GM19468 (cell line): ENCODE data around the gene MSRB1.
A peak's percentile ranks its signal among the peaks of the same experiment; 100 is the strongest.

Experiments
- ATAC-seq: cut with Tn5 transposase; IDR thresholded peaks from one replicate; pipeline ENCODE4 v1.9.1; 2021; ENCODE audit warnings: mild to moderate bottlenecking, moderate library complexity, moderate number of reproducible peaks; ENCODE audit not compliant: unreplicated experiment; ENCODE audit errors: extremely low read depth

The MSRB1 gene

GRCh38 chr16:1979271-1980029, 36.5 kb upstream of the MSRB1 start:
- ATAC-seq: no peak

GRCh38 chr16:1978476-1979120, 35.6 kb upstream of the MSRB1 start:
- no peak for ATAC-seq

- no peak for ATAC-seq
These were observed 34.9 kb upstream of the MSRB1 start for GRCh38 chr16:1977875-1978268.

GRCh38 chr16:1976951-1977874, 34.2 kb upstream of the MSRB1 start:
- ATAC-seq: no peak

GRCh38 chr16:1976216-1976520, 33.2 kb upstream of the MSRB1 start:
- ATAC-seq: no peak

GRCh38 chr16:1975432-1976215, 32.6 kb upstream of the MSRB1 start:
- no peak for ATAC-seq

GRCh38 chr16:1974157-1975070, 31.4 kb upstream of the MSRB1 start:
- ATAC-seq: no peak

- ATAC-seq: no peak
These were observed 30.6 kb upstream of the MSRB1 start for GRCh38 chr16:1973461-1974156.

- ATAC-seq: no peak
These were observed 29.5 kb upstream of the MSRB1 start for GRCh38 chr16:1972490-1972877.

- ATAC-seq: peak; percentile 56
These were observed 28.9 kb upstream of the MSRB1 start, which contains the start of gene TBL3 for GRCh38 chr16:1971796-1972489. TSS of gene TBL3 (plus strand) at chr16:1972053. CDS start at chr16:1972165, 112 bp downstream.

GRCh38 chr16:1968146-1968953, 25.4 kb upstream of the MSRB1 start:
- no peak for ATAC-seq

- no peak for ATAC-seq
These were observed 23.5 kb upstream of the MSRB1 start, which contains the start of gene RNF151 for GRCh38 chr16:1966460-1966859. TSS of gene RNF151 (plus strand) at chr16:1966856. CDS start at chr16:1966882, 26 bp downstream.

GRCh38 chr16:1965396-1966001, 22.5 kb upstream of the MSRB1 start:
- no peak for ATAC-seq

GRCh38 chr16:1964506-1965395, 21.8 kb upstream of the MSRB1 start, which contains the start of gene RPS2:
TSS of gene RPS2 (minus strand) at chr16:1964826. CDS start at chr16:1964625, 201 bp downstream.
- ATAC-seq: peak; percentile 80

- ATAC-seq: no peak
These were observed 21.0 kb upstream of the MSRB1 start for GRCh38 chr16:1963806-1964505.
